Endometrial microvascular endothelial cells (primary cell): Measurements from ENCODE around the gene TBL1X. TPM values are rescaled to one million over a fixed set of nuclear protein-coding genes. Genes with fewer than 3 reads are reported as not detected.

Experiments
- in situ Hi-C: cut with HindIII; loops from 2 replicates; pipeline ENCODE4 v1.10.0; 2017; ENCODE audit warnings: low sequenced_read_pairs, low pct_unique_long_range_greater_than_20kb; ENCODE audit errors: inconsistent ontology term
- total RNA-seq: library from RNA; depleted of rRNA; stranded (reverse); fragments of >200 nt; gene quantifications from one replicate; pipeline ENCODE4 v1.2.3, GENCODE V29; 2015; ENCODE audit errors: inconsistent ontology term

Gene TBL1X
- total RNA-seq, 1 donor from 2014 or later: 33.8 TPM

DNA sequence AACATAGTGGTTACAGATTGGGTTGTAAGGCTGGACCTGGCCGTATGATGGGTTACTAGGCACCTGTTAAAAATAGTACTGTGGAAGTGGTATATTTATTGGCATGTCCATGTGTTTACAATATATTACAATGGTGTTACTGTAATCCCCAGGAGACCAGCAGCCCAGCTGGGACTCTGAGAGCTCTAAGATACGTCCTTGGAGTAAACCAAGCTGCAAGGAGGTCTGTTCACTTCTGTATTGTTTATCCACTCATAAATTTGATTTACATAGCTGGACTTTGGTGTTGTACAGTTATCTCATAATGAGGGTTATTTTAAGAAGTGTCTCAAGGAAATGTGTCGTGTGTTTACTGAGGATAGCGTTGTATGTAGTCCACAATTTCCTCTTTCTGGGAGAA is 93.8 kb downstream of the TBL1X start:
- in situ Hi-C loops: no loop called here

DNA sequence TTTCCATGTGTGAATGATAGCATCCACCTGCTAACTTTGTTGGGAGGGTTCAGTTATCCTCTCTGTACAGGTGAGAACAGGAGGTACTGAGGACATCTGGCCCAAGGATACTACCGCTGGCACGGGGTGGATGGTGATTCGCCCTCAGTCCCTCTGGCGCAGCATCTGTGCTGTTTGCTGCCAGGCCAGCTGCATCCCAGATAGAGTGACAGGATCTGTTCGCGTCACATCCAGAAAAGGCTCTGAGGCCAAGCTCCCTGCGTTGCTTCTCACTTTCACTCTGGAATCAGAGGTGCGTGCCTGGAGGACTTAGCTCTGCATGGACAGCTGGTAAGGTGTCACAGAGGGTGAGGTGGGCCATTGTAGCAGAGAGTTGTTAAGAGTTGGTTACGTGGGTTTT is 95.4 kb downstream of the TBL1X start:
- in situ Hi-C loops: no loop called here

DNA sequence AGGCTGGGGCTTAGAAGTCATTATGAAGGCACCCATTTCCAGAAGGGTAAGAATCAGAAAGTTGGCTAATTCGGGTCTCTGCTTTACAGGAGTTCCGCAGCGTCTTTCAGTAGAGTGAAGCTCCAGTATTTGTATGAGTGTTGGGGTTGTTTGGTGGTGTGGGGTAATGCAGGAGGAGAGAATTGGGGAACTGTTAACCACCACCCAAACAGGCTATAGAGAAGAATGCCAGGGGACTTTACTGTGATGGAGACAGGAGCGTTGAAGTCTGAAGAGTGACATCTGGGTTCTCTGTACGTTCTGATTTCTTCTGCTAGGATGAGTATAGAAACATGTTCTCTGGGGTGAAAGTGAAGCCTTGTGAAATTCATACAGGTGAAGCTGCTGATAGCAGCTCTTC is 96.3 kb downstream of the TBL1X start:
- in situ Hi-C loops: no loop called here

DNA sequence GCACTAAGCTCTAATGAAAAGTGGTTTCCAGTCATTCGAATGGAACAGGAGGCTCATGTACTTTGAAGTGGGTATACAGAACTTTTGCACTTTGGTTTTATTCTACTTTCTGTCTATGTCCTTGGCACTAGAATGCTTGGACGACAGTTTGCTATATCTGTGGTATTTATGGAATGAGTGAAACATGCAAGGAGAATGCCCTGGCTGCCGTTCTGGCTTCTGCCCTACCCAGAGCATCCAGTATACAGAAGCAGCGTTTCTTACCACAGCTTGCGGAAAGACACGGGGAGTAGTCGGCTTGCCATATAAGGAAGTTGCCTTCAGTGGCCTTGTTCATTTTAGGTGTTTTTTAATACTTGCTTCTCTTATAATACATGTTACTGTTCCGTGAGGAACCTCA is 98.0 kb downstream of the TBL1X start:
- in situ Hi-C loops: no loop called here

DNA sequence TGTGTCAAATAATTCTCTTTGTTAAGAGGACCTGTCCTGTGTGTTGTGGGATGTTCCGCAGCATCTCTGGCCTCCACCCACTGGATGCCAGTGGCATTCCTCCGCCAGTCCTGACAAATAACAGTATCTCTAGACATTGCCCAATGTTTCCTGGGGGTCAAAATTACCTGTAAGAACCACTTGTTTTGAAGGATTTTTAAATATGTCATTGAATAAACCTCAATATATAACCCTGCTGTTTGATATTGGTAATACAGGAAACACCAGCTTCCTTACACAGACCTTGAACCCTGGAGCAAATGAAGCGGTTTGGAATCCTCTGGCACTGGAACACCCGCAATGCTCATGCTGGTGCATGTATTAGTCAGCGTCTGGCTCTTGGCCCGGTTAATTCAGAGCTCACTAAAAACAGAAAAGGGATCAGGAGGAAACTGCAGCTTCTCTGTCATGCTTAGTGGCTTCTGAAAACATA is 101.3 kb downstream of the TBL1X start:
- in situ Hi-C loops: no loop called here

DNA sequence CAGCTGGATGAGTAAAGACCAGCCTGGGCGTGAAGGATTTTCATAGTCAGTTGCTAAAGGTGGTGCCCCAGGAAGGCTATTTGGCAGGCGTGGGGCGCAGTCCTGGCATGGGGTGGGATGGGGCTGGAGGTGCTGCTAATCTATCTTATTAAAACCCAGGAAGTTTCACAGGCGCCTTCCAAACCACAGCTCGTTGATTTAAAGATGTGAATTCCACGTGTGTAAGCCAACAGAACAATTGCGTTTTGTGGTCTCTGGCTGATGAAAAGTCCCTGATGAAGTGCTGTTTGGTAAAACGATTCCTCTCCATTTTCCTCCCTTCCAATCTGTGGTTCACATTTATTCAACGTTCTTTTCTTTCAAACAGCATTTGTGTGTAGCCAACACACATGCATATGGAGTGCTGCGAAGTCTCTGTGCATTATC is 105.0 kb downstream of the TBL1X start:
- in situ Hi-C loops: no loop called here

DNA sequence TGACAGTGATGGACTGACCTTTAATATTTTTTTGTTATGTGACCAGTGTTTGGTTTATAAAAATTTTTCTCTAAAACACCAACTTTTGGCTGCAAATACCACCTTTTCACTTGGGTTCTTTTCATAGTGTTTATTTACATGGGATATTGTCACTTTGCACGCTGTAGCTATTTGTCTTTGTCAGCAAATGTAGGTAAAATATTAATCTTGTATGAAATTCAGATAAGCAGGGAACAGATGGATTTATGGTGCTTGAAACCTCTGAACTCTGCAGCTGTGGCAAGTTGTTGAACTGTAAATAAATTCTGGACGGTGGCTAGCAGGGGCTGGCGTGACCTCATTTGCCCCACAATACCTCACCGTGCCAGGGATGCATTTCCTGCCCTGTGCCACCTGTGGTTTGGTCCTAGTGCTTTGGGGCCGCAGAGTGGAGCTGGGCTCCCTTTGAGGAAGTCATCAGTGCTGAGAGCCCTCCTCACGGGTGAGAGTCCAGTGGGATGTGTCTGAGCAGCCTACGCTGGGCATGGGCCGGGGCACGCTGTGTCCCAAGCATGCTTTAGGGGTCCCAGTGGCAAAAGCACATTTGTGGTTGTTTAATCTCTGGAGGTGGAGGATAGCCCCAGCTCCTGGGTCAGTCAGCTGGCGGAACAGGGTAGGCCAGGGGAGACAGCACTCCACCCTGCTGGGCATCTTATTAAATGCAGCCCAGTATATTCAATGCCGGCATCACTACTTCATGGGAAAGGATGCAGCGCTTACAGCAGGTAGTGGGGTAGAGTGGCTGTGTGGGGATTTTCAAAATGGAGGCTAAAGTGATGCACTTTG is 108.6 kb downstream of the TBL1X start:
- in situ Hi-C loops: no loop called here

DNA sequence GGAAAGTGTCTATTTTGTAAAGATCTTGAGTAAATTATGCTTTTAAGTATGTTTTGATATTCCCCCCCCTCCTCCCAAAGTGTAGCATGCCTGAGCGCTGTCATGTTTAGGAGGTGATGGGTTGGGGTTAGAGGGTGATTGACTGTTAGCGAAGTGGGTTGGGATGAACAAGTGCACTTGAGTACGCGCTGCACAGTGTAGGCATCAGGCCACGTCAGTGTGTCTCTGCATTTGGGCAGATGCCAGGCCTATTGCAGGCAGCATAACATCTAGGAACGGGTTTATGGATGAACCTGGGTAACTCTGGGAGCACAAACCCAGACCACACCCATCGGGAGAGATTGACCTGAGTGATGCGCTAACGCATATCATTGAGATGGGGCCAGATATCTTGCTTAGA is 111.2 kb downstream of the TBL1X start:
- in situ Hi-C loops: no loop called here

DNA sequence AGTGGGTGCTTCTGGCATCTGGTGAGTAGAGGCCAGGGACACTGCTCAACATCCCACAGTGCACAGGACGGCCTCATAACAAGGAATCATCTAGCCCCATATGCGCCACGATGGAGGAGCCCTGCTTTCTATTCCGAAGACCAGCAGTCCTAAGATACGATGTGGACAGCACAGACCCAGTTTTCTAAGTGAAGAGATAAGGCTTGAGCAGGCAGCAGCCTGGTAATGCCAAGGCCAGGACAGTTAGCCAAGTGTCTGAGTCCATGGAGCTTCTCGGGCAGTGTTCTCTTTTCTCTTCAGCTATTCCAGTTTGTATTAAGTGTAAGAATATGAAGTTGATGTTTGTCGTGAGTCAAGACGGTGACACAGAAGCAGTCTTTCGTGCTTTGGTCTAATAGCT is 112.7 kb downstream of the TBL1X start:
- in situ Hi-C loops: no loop called here

DNA sequence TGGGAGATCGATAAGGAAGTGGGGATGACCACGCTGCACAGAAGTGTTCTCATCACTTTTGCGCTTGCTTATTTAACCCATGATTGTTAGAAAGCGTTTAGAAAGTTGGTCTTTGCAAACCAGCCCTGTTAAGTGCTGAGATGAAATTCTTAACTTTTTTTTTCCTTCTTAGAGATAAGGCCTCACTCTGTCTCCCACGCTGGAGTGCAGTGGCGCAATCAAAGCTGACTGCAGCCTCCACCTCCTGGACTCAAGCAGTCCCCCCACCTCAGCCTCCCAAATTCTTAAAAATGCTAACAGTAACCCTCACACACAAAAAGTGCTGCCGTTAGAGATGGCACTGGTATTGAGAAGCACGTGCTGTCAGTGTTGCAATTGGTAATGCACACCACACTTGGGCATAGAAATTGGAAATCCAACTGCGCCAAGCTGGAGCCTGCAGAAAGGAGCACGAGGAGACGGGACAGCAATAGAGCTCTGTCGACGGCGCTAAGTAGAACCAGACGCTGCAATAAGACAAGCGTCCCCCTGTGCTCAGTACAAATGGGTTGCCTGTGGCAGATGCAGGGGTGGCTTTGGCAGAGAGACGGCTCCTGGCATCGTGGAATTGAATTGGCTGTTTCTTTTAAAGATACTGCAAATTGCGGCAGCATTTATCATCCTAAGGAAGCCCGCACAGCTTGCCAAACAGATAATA is 113.4 kb downstream of the TBL1X start:
- in situ Hi-C loops: no loop called here

DNA sequence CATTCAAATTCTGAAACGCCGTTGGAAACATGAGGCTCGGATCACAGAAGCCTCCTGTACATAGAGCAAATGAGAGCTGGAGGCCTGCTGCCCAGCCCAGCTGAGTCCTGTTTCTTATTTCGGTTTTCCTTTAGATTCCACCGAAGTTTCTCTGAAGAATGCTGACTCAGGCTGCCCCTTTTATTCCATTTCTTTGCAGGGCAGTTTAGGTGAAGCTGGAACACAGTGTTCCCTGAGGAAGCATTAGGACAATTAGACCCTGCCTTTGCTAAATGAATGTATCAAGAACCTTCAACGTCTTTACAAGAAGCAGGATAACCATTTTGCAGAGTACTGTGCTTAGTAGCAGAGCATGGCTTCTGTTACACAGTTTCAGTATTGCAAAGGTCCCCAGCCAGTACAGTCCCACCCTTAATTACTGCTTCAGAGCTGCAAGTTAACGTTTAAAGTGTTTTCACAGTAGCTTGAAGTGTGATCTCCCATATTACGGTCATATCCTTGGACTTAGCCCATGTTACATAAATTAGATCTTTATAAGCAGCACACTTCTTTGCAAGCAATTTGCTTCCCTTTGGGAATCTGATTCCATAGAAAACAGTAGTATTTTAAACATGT is 117.0 kb downstream of the TBL1X start:
- in situ Hi-C loops: no loop called here

DNA sequence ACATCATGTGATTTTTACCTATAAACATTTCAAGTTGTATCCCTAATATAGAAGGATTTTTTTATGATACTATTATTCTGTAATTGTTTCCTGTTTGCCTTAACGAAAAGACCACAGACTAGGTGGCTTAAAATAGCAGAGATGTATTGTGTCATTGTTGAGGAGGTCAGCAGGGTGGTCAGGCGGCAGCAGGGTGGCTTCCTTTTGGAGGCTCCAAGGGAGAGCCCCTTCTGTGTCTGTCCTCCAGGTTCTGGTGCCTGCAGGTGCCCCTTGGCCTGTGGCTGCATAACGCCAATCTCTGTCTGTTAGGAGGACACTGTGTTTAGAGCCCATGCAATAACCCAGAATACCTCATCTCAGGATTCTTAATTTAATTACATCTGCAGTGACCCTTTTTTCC is 118.1 kb downstream of the TBL1X start:
- in situ Hi-C loops: no loop called here

DNA sequence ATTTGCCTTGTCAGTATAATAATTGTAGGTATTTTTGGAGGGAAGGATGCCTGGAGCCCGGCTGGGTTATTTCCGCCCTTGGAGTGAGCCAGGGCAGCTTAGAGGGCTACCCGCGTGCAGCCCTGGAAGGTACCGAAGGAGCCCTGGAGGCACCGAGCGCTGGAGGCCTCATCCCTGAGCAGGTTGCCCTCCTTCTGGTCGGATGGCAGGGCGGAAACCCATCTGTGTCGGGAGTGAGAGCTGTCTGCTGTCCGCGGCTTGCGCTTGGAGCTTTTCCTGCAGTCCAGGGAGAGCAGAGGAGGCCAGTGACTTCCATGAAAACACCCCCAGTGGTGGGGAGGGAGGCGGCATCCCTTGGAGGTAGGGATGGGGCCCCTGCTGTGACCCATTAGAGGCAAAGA is 122.1 kb downstream of the TBL1X start:
- in situ Hi-C loops: no loop called here

DNA sequence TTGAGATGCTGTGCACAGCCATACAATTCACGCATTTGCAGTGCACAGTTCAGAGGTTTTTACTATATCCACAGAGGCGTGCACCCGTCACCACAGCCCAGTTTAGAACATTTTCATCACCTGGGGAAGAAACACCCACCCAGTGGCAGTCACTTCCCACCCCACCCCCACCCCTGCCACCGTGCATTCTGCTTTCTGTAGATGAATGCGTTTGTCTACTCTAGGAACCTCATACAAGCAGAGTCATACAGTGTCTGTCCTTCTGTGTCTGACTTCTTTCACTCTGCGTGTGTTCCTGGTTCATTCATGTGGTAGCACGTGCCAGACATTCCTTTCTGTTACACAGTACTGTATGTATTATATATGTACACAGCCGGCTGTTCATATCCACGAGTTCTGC is 122.8 kb downstream of the TBL1X start:
- in situ Hi-C loops: no loop called here

DNA sequence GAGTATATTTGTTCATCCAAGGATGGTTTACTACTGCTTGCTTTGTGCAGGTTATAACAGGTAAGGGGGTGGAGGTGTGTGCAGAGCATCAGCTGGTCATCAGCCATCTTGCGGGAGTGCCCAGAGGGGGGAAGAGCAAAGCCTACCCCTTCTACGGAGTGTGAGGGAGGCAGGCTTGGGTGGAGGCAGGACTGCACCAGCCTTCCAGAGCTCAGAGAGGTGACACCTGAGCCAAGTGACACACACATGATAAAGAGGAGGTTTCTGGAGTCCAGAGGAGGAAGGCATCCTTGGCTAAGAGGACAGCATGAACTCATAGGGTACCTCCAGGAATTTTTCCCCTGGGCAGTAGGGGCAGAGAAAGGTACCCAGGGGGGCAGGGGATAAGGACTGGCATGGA is 126.6 kb downstream of the TBL1X start:
- in situ Hi-C loops: no loop called here

DNA sequence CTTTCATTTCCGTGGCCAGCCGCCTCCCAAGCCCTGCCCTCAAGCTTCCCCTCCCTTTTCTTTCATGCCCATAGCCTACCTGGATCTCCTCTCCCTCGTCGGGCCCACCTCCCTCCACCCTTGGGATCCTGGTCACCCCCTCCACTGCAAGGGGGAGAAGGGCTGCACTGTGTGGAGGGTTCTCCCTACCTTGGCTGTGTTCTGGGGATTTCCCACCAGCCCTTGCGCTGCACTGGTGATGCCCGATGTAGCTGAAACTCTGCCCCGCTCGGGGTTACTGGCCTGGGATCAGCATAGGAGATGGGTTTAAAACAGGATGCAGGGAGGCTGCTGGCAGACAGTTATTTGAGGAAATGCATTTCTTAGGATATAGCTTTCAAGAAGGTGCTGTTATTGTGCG is 128.9 kb downstream of the TBL1X start:
- in situ Hi-C loops: no loop called here

DNA sequence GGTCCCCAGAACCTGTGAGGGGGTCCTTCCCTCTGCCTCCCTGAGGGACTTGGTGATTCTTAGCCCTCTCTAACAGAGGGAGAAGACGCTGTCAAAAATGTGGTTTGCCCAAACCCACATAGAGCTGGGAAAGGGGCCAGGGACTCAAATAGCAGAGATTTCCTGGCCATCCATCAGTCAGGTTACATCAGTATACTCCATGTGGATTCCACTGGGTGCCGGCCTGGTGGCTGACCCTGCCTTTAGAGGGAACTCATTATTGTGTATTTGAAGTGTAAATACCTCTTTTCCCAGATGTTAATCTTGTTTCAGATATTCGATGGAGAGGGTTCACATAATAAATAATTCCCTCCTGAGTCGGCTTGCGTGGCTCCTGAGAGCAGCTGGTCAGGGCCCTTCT is 130.3 kb downstream of the TBL1X start:
- in situ Hi-C loops: no loop called here

DNA sequence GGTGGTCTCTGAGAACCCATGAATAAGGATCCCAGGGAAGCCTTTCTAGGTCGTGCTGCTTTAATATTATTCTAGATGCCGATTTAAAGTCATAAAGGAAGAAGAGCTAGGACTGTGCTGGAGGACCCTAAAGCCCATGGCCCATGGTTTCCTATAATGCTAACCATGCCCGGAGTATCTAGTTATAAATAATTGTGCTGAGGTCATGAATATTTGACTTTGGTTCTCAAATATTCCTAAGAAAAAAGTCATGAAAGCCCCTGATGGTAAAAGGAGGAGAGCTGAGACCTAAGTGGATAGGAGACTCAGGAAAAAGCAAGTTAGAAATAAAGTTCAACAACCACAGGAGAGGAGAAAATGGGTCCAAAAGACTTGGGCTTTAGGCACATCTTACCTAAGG is 132.0 kb downstream of the TBL1X start:
- in situ Hi-C loops: no loop called here

DNA sequence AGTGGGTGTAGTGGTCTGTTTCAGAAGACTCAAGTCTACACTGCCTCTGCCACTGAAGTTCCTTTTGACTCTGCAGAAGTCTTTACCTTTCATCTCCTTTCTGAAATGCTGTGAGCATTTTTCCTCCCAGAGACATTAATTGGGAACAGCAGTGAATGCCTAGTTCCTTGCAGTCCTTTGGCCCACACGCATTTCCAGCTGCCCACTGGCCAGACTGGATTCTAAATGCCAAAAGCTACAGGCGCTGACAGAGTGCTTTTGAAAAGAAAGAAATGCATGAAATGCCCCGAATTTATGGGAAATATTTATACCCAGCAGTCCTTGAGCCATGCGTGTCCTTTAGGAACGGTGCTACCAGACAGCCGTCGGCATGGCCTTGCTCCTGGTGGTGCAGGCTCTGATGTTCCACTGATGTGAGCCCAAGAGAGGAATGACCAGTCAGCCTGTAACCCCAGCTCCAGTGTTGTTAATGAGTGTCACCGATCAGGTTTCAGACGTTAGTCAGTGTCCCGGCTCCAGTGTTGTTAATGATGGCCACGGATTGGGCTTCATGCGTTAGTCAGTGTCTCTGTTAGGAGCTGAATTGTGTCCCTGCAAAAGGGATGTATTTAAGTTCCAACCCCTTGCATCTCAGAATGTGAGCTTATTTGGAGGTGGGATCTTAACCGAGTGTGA is 132.6 kb downstream of the TBL1X start:
- in situ Hi-C loops: no loop called here
